HFF-Myc (cell line): ENCODE measurements around the gene CAPN5.
A peak's percentile ranks its signal among the peaks of the same experiment; 100 is the strongest.

ENCODE experiments used
- DNase-seq: peaks from one replicate; pipeline ENCODE4 v3.0.0-alpha.2; 2011; ENCODE audit warnings: low read depth; ENCODE audit errors: extremely low read depth
- H3K4me3 ChIP-seq: replicated peaks from 2 replicates; pipeline ENCODE4 v1.5.1; 2011; ENCODE audit warnings: low read depth, mild to moderate bottlenecking, control low read depth, low read length
- CTCF ChIP-seq: IDR thresholded peaks from 2 replicates; pipeline ENCODE4 v1.5.1; 2012; ENCODE audit warnings: mild to moderate bottlenecking, low read depth, low read length, control low read depth; ENCODE audit errors: missing control alignments

Gene CAPN5

GRCh38 chr11:77100166-77101042 is 33.6 kb downstream of the CAPN5 start:
- no peak for TF ChIP-seq CTCF
- H3K4me3 ChIP-seq = no peak overlapping the region
- no peak for DNase-seq

DNA sequence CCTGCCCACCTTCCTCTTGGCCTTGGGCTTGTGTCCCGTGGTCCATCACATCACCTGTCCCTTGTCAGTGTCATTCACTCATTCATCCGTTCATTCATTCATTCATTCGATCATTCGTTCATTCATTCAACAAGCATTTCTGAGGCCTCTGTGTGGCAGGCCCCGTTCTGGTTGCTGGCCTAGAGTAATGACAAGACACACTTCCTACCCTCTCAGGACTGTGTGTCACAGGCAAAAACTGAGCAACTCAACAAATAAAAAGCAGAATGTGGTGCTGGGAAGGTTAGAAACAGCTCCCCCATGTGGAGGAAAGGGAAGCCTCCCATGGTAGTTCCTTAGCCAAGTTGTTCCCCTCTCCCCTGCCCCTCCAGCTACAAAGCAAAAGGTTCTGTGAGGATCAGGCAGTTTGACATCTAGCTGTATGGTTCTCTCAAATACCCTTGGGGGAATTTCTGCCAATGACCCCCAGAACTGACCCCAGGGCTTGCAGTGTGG is 34.3 kb downstream of the CAPN5 start:
- peak; percentile 66 for TF ChIP-seq CTCF
- no peak for DNase-seq
- no peak overlapping the region for H3K4me3 ChIP-seq

DNA sequence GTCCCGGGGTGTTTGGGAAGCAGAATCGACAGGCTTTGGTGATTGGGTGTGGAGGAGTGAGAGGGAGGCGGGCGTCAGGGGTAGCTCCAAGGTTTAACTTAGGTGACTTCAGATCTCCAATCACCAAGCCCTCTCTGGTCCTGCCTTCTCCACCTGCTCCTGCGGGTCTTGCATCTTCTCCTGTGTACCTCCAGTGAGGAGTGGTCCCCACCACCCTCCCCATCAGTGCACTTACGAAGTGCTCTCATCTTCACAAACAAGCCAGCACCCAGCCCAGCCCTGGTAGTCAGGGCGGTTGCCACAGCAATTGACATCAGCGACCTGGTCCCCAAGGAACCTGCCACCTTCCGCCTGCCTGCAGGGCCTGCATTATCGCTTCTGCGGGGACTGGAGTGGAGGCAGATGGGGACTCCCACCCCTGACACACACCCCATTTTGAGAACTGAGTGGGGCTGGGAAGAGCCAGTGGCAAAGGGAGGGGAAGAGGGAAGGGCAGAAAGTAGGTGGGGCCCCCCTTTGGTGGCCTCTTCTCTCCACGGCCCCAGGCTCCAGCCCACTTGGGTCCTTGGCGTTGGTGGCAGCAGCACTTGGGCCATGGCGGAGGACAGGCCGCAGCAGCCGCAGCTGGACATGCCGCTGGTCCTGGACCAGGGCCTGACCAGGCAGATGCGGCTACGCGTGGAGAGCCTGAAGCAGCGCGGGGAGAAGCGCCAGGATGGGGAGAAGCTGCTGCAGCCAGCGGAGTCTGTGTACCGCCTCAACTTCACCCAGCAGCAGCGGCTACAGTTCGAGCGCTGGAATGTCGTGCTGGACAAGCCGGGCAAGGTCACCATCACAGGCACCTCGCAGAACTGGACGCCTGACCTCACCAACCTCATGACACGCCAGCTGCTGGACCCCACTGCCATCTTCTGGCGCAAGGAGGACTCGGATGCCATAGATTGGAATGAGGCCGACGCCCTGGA is 35.8 kb downstream of the CAPN5 start, which contains the start of gene OMP:
Gene OMP (plus strand): TSS at position 595 of the 965 bp plus-strand sequence. CDS start 0 bp downstream, at position 595.
- no peak within 1 kb of the TSS for H3K4me3 ChIP-seq
- no peak for TF ChIP-seq CTCF
- DNase-seq = no peak

- TF ChIP-seq CTCF = no peak
- no peak overlapping the region for H3K4me3 ChIP-seq
- DNase-seq = no peak
Measured at GRCh38 chr11:77103319-77103718, 36.5 kb downstream of the CAPN5 start.

GRCh38 chr11:77104727-77105126 is 38.0 kb downstream of the CAPN5 start:
- DNase-seq = no peak
- H3K4me3 ChIP-seq = no peak overlapping the region
- no peak for TF ChIP-seq CTCF

DNA sequence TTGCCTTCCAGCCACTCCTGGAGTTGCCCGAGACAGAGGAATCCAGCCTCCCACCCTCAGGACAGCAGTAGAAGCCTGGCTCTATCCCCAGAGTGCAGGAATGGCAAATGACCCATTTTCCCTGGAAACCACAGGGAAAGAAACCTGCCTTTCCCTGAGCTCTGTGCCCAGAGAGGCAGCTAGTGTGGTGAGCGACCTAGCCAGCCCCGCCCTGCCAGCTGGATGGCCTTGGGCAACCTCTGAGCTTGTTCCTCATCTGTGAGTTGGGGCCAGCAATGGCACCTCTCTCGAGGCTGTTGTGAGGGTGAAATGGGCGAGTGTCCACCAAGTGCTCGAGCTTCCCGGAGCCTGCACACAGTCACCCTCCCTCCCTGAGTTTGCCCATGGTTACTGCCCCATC is 39.5 kb downstream of the CAPN5 start:
- no peak for DNase-seq
- TF ChIP-seq CTCF = no peak
- H3K4me3 ChIP-seq = no peak overlapping the region
